Glomerular visceral epithelial cell (primary cell): ENCODE measurements around the gene NDUFAF2.
"Not testable (repeated sequence)": the region's sequence is repeated elsewhere in the genome, so short reads cannot be mapped to it uniquely, and the experiment has no call there.

Source experiments
- DNase-seq: peaks from one replicate; pipeline ENCODE4 v3.0.0-alpha.2; 2016; ENCODE audit errors: extremely low spot score

The NDUFAF2 gene

GRCh38 chr5:60993425-60993824 is 48.4 kb downstream of the NDUFAF2 start:
- no peak for DNase-seq

DNA sequence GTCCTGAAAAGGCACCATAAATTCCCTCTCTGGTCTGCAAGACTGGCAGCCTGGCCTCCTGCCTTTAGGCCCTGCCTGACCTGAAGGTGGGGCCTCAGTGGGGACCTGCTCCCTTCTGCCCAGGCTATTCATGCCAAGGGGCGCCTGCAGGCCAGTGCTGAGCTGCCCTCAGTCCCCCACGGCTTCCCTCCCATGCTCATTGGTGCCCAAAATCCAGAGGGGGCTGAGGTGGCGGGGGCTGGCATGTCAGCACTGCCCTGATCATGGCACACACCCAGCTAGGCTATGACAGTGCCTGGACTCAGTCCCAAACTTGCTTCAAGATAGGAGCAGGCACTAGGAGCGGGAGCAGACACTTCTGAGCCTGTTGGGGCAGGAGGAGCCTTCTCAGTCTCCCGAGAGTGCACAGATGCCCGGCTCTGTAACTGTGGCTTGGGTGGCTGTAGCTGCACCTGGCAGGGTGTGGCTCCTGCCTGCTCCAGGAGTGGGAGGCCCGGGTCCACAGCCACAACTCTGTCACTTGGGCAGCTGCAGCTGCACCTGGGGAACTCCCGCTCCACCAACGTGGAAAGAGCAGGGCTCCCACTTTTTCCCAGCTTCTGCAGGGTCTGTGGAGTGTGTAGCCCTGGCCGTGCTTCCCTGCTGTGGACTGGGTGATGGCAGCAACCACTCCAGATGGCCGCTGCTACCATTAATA is 49.0 kb downstream of the NDUFAF2 start:
- DNase-seq = no peak

DNA sequence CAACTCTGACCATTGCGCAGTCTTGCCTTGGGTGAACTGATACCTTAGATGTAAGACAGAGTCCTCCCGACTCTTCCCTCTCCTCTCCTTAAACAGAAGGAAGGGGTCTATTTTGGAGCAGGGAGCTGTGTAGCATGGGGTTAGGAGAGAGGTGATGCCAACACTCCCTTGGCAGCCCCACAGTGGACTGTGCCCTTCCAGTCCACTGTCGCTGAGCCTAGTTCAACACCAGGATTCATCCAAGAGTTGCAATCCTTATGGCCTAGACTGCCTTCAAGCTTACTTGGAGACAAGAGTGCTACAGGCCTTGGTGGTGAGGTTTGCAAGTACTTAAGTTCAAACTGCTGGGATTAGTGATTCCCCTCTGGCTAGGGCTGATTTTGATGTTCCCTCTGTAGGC is 51.4 kb downstream of the NDUFAF2 start:
- DNase-seq = no peak

DNA sequence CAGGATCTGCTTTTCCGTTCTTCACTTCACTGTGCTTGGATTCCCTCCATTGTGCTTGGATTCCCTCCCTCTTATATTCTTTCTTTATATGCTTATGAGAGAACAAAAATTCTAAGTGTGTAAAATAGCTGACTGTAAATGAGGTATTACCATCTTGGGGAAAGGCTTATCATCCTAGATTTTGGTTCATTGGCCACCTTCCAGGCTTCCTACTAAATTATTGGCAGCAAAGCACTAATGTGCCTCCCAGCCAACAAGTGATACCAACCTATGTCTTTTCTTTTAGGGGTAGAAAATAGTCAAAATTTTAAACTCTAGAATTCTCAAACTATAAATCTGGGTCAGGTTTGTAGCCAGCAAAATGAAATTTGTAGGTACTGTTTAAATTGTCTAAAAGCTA is 52.7 kb downstream of the NDUFAF2 start:
- no peak for DNase-seq

GRCh38 chr5:61000887-61001286 is 55.9 kb downstream of the NDUFAF2 start:
- DNase-seq = no peak

DNA sequence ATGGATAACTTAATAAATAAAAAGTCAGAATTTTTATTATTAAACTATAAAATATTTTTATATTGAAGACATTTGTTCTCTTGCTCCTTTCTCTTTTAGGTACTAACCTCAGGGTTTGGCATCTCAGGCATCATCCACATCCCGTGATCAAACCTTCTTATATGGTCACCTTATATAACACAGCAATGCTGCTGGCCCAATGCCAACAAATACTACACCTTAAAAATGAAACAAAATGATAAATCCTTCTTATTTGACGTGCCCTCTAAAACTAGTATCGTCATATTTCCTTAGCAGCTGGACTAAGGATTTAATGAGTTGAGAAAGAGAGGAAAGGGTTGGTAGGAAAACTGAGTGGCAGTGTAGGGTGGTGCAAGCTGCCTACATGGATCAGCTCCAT is 56.6 kb downstream of the NDUFAF2 start:
- no peak for DNase-seq

DNA sequence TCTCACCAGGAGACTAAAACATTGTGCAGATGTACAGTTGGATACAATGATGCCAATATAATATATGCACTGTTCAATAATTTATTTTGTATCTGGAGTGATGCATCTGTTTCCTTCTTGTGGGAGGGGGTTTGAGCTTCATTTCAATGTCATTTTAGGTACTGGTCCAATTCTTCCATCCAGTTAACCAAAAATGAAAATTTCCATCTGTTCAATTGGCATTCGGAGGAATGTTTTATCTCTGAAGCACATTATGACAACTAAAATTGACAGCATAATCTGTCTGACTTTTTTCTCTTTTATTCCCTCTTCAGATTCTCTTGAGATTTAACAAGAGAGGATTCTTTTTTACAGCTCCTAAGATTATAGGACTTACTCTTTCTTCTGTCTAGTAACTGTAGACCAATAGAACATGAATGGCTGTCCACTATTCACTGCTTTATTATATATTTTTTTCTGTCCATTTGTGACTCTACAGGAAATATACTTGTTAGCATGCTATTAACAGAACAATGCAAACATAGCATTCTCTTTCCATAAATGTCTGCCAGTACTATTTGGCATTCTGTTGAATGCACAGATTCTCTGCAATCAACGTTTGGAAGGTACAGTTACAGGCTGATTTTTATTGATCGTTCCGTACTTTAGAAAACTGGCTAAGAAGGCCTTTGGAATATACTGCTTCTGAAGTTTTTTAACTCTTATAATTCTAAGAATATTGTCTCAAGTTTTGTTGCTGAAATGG is 57.8 kb downstream of the NDUFAF2 start:
- DNase-seq = no peak

GRCh38 chr5:61004448-61004847 is 59.4 kb downstream of the NDUFAF2 start:
- DNase-seq = no peak

DNA sequence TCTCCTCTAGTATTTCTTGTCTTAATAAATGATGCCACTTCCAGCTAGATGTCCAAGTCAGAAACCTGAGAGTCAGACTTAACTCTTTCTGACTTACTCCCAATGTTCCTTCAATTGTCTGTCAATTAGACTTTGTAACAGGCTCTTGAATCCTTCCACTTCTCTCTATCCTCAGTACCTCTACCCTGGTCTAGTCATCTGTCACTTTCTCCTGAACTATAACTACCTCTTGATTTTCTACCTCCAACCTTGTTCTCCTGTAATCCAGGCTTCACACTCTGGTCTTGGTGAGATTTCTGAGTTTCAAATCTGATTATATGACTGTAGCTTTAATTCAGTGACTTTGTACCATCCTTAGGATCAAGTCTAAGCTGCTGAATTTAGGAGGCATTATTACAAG is 64.9 kb downstream of the NDUFAF2 start:
- DNase-seq = no peak

GRCh38 chr5:61010467-61011454 is 65.8 kb downstream of the NDUFAF2 start:
- DNase-seq = no peak

- DNase-seq = no peak
Observed at GRCh38 chr5:61018062-61018461, 73.1 kb downstream of the NDUFAF2 start.

DNA sequence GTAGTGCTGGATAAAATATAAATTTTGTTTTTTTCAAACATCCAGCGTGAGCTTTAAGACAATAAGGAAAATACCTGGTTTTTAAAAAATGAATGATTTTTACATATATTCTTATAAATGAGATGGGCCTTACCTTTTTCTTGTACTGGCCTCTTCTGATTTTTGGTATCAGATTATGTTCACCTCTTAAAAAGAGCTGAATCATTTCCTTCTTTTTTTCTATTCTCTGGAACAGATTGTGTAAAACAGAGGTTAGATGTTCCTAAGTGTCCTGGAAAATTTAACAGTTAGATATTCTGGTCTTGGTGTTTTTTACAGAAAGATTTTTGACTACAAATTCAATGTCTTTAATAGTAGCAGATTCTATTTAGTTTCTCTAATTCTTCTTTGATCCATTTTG is 74.6 kb downstream of the NDUFAF2 start:
- DNase-seq = no peak

GRCh38 chr5:61020415-61020814 is 75.4 kb downstream of the NDUFAF2 start:
- peak; percentile 17 for DNase-seq

- DNase-seq = no peak
Observed at GRCh38 chr5:61023131-61023530, 78.1 kb downstream of the NDUFAF2 start.

DNA sequence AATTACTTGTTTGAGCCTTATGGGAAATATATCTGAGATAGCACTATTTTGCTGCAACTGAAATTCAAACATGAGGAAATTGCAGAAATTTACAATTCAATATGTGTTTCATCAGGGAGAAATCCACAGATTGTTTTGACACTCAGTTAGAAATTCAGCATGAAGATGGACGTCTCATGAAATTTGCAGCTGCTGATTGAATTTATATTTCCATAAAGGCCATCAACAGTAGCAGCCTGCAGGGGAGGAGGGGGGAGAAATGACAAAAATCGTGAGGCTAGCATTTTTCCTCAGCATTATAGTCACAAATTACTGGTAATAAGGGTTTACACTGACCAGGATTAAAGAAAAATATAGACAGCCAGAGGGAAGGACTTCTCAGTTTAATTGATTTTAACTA is 81.0 kb downstream of the NDUFAF2 start:
- DNase-seq = no peak

DNA sequence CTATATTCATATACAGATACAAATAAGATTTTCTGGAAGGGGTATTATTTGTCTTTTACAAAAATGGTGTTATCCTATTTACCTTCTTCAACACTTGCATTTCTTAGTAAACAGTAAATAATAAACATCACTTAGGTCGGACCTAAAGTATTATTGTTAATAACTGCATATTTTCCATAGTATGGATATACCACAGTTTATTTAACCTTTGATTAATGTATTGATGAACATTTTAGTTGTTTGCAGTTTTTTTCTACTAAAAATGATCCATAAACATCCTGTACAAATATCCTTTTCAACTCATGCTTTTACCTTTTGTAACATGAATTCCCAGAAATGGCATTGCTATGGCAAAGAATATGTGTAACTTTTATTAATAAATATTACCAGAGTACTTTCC is 83.4 kb downstream of the NDUFAF2 start:
- no peak for DNase-seq

- DNase-seq = no peak
Observed at GRCh38 chr5:61029456-61030162, 84.6 kb downstream of the NDUFAF2 start.

DNA sequence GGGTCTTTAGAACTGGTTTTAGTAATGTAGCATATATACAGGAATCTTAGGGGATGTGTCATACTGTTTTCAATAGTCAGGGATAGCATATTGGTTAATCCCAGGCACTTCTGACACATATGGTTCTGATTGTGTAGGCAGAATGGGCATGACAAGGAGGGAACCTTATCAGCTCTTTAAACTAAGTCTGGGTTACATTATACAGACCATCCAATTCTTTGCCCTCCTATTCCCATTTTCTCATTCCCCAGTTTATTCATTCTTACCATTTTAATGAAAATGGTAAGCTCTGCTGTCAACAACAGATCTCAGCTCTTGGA is 85.1 kb downstream of the NDUFAF2 start:
- DNase-seq = no peak

DNA sequence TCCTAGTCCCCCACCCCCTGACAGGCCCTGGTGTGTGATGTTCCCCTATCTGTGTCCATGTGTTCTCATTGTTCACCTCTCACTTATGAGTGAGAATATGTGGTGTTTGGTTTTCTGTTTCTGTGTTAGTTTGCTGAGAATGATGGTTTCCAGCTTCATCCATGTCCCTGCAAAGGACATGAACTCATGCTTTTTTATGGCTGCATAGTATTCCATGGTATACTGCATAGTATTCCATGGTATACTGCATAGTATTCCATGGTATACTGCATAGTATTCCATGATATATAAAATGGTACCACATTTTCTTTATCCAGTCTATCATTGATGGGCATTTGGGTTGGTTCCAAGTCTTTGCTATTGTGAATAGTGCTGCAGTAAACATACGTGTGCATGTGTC is 86.3 kb downstream of the NDUFAF2 start:
- DNase-seq = not testable (repeated sequence)

GRCh38 chr5:61044545-61044944 is 99.5 kb downstream of the NDUFAF2 start:
- DNase-seq = no peak

DNA sequence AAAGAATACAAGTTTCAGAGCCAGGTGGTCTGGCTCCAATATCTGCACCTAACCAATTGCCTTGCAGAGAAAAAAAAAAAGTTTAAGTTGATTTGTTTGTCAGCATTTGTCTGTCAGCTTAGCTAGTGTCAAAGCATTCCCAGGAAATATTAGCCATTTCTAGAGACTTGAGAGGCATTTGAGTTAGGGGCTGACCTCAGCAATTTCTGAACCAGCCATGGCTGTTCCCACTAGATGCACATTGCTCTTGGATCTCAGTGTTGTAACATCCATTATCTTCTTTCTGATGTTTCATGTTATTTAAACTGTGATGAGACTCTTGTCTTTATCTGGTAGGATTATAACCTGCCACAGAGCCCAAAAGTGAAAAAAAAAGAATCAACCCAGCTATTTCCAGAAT is 102.3 kb downstream of the NDUFAF2 start:
- no peak for DNase-seq

GRCh38 chr5:61048534-61048933 is 103.5 kb downstream of the NDUFAF2 start:
- DNase-seq = peak; percentile 77
